HL-60 (cell line): ENCODE data around the gene CD7.
A peak's percentile ranks its signal among the peaks of the same experiment; 100 is the strongest.

Experiments used
- DNase-seq, 2 experiments: peaks; one replicate each; pipeline ENCODE4 v3.0.0-alpha.2; 2010 to 2020; ENCODE audit warnings: low read depth in 1 of 2, low spot score in 1 of 2
- H3K27ac ChIP-seq: fragments of 250-450 bp; sonication (Bioruptor Pico); replicated peaks from 2 replicates; pipeline ENCODE4 v1.5.1; 2020; ENCODE audit warnings: mild to moderate bottlenecking, moderate library complexity
- H3K27me3 ChIP-seq: fragments of 250-450 bp; sonication (Bioruptor Pico); 2 replicates; pipeline ENCODE4 v1.5.1; 2021; ENCODE audit warnings: mild to moderate bottlenecking, moderate library complexity; ENCODE audit not compliant: insufficient read depth, poor library complexity, severe bottlenecking
- H3K4me3 ChIP-seq: replicated peaks from 2 replicates; pipeline ENCODE4 v1.5.1; 2011; ENCODE audit warnings: mild to moderate bottlenecking, control low read depth, low read length; ENCODE audit not compliant: insufficient read depth
- GABPA ChIP-seq: IDR thresholded peaks from 2 replicates; pipeline ENCODE4 v1.6.1; 2012; ENCODE audit warnings: low read depth
- POLR2AphosphoS5 ChIP-seq: IDR thresholded peaks from 2 replicates; pipeline ENCODE4 v1.6.1; 2012; ENCODE audit warnings: low read depth
- REST ChIP-seq: IDR thresholded peaks from 2 replicates; pipeline ENCODE4 v1.6.1; 2012; ENCODE audit warnings: low read depth; ENCODE audit not compliant: insufficient replicate concordance
- SPI1 ChIP-seq: IDR thresholded peaks from 2 replicates; pipeline ENCODE4 v1.6.1; 2012; ENCODE audit warnings: low read depth, mild to moderate bottlenecking, borderline replicate concordance
- TF ChIP-seq, protein P1 (sequence below): IDR thresholded peaks from one replicate; pipeline ENCODE4 v1.5.1; 2011; ENCODE audit warnings: low read length, control low read depth, inconsistent platforms; ENCODE audit not compliant: insufficient read depth

CD7 gene

DNA sequence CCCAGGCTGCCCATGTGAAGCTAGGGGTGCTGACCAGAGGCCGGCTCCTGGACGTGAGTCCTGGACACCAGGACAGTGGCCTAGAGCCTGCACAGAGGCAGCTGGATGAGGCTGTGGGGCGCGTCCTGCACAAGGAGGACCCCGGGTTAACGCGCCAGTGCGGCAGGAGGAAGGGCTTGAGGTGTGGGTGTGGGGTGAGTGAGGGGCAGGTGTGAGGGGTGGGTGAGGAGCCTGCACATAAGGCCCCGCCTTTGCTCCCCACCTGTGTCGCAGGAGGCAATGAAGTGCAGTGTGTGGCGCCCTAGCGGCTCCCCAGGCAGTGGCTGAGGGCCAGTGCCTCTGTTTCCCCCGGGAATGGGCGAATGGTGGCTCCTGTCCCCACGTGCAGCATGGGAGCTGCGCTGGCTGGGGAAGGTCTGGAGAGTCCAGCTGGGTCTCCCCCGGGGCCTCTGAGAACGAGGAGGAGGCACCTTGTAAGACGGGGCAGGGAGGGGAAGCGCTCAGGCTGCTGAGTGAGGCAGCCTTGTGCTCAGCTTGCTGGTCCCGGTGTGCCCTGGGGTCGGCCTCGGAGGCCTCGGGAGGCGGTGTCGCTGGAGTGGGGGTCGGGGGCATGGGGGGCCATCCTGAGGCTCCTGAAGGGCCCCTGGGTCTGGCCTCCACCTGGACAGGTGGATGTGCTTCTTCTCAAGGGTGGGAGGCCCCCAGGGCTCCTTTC lies 3.2 kb downstream of the CD7 start:
- DNase-seq = peak in 1 of 2 experiments; percentile 29
- Histone ChIP-seq H3K27ac (peak overlapping the region; percentile 45; the same call in 1 of the 2 replicates), H3K27me3 (peaks cover 7% of the 10 kb centered on the region), H3K4me3 (no peak overlapping the region)
- TF ChIP-seq, protein P1, sequence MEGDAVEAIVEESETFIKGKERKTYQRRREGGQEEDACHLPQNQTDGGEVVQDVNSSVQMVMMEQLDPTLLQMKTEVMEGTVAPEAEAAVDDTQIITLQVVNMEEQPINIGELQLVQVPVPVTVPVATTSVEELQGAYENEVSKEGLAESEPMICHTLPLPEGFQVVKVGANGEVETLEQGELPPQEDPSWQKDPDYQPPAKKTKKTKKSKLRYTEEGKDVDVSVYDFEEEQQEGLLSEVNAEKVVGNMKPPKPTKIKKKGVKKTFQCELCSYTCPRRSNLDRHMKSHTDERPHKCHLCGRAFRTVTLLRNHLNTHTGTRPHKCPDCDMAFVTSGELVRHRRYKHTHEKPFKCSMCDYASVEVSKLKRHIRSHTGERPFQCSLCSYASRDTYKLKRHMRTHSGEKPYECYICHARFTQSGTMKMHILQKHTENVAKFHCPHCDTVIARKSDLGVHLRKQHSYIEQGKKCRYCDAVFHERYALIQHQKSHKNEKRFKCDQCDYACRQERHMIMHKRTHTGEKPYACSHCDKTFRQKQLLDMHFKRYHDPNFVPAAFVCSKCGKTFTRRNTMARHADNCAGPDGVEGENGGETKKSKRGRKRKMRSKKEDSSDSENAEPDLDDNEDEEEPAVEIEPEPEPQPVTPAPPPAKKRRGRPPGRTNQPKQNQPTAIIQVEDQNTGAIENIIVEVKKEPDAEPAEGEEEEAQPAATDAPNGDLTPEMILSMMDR = no peak
- TF ChIP-seq GABPA = no peak
- no peak for TF ChIP-seq REST
- no peak for TF ChIP-seq POLR2AphosphoS5
- no peak for TF ChIP-seq SPI1

DNA sequence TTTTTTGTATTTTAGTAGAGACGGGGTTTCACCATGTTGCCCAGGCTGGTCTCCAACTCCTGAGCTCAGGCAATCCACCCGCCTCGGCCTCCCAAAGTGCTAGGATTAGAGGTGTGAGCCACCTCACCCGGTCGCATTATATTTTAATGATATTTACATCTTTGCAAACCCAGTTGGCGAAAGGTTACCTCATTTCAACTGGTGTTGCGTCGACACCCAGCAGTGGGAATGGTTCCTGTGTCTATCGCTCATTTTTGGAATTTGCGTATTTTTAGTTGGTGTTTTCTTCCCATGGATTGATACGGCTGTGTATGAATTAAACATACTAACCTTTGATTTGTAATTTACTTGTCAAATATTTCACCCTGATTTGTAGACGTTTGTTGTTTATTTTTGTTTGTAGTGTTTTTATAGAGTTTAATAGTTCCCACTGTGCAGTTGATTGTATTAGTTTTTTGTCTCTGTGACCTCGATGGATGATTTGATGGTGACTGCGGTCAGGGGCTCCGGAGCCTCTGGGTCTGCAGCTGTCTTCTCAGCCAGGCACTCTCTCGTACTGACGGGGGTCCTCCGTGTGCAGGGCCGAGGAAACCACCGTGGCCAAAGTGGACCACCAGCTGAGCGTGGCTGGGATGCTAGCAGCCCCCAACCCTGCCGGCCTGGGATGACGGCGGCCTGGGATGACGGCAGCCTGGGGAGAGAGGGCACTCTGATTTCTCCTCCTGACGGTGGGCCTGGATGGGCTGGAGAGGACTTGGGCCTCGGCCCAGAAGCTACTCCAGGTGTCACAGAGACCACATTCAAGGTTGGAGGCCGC lies 4.0 kb downstream of the CD7 start:
- TF ChIP-seq GABPA (no peak), POLR2AphosphoS5 (no peak), REST (no peak), SPI1 (no peak)
- TF ChIP-seq, protein P1 = no peak
- H3K27ac ChIP-seq = no peak overlapping the region
- peaks cover 7% of the 10 kb centered on the region for H3K27me3 ChIP-seq
- DNase-seq = no peak
- no peak overlapping the region for H3K4me3 ChIP-seq

DNA sequence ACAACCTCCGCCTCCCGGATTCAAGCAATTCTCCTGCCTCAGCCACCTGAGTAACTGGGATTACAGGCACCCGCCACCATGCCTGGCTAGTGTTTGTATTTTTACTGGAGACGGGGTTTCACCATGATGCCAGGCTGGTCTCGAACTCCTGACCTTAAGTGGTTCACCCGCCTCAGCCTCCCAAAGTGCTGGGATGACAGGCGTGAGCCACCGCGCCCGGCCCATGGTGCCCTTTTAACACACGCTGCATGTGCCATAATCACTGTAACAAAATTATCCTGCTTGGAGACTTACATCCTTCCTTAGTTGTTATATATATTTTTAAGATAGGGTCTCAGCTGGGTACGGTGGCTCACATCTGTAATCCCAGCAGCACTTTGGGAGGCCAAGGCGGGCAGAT lies 5.4 kb downstream of the CD7 start:
- no peak overlapping the region for H3K4me3 ChIP-seq
- DNase-seq = no peak
- H3K27ac ChIP-seq = no peak overlapping the region
- H3K27me3 ChIP-seq = peaks cover 7% of the 10 kb centered on the region
- TF ChIP-seq POLR2AphosphoS5 (no peak), GABPA (no peak), SPI1 (no peak), REST (no peak)
- TF ChIP-seq, protein P1 = no peak
